Bone marrow (tissue), 2 donors: Measurements from ENCODE around the gene STK24.

Experiments used
- DNase-seq, 2 donors: peaks; one replicate each; lab custom pipeline; 2025; lab: John Stamatoyannopoulos, UW

Gene STK24

DNA sequence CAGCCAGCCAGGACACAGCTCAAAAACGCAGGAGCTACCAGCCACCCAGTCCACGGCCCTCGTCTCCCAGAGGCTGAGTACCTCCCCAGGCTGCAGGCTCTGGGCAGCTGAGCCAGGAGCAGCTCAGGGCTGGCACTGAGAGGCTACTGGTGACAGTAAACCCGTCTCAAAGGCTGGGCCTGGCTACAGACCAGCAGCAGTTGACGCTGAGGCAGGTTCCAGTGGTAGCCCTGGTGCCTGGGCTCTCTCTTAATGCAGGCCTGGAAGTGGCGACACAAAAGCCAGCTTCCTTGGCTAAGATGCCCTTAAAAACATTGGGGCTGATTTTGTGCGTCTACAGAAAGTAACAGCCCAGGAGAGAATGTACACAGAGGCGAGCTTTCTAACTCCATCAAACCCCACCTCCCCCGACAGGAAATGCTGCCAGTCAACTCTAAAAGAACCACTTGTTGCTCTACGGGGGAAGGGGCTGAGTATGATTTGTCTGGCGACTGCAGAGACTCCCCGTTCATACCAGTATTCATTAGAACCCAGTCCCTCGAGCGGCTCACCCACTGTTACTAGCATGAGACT, 126.3 kb downstream of the STK24 start:
- DNase-seq, result no peak

GRCh38 chr13:98450026-98450425, 126.9 kb downstream of the STK24 start:
- no peak for DNase-seq

GRCh38 chr13:98449273-98449672, 127.6 kb downstream of the STK24 start:
- no peak for DNase-seq

- DNase-seq, result no peak
These were observed 128.3 kb downstream of the STK24 start for GRCh38 chr13:98448642-98448928.

DNA sequence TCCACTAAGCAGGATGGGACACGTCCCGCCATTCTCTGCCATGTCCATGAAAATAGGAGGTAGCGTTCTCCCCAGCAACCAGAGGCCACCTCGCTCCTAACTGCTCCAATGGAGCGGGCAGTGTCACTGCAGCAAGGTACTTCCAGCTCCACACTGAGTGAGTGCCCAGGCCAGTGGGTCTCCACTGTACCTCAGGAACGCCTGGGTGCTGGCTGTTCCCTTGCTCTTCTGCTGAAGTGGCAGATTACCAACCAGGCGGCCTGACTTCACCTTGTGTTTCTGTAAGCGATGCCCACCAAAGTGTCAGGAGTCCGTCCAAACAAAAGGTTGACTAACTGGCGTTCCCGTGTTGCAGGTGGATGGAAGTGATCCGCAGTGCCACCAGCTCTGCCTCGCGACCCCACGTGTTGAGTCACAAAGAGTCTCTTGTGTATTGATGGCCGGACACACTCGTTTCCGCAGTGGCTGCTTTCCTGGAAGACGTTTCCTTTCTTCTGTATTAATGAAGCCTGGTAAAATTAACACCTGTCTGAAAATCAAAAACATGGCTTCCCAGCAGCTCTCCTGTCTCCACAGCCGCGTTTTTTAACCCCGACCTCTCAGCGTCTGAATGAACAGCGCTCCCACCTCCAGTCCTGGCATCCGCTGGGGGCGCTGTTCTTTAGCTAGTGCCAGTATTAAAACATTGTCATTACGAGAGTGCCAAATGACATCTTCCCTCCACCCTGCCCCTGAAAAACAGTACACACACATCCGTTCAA, 128.8 kb downstream of the STK24 start:
- DNase-seq, result no peak

- DNase-seq, result no peak
These were observed 129.8 kb downstream of the STK24 start for GRCh38 chr13:98447130-98447529.

GRCh38 chr13:98446234-98446621, 130.7 kb downstream of the STK24 start:
- no peak for DNase-seq

DNA sequence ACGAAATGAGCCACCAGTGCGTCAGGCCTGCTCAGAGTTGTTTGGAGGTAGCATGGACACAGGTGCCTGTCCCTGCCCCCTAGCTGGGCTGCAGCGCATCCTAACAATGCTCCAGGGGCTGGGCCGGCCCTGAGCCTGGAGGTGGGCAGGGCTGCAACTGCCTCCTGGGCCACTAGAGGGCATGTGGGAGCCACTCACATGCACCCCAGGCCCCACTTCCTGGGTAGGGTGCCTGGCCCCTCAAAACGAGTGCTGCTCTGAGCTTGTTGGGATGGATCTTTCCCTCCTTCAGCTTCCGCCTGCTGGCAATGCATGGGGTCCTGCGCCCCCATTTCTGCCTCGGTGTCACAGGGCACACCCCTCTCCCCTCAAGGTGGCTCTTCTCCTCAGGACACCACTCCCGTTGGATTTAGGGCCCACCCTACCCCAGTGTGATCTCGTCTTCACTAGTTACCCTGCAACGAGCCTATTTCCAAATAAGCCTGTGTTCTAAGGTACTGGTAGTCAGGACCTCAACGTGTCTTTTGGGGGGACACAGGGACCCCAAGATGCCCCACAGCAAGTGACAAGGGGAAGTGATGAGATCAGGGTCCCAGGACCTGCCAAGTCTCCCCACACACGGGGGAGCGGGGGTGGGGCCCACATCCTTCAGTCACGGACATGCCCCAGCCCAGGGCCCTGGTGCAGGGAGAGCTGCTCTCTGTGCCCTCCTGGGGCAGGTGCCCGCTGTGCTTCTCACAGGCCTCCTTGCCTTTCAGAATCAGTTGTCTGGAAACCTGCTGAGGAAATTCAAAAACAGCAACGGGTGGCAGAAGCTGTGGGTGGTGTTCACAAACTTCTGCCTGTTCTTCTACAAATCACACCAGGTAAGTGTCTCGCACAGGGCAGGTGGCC, 131.3 kb downstream of the STK24 start:
- peak; percentile 39 to 50 for DNase-seq

- DNase-seq, result no peak
These were observed 132.5 kb downstream of the STK24 start for GRCh38 chr13:98444381-98444780.

GRCh38 chr13:98443800-98444325, 133.0 kb downstream of the STK24 start:
- DNase-seq, result no peak

- DNase-seq, result no peak
These were observed 133.6 kb downstream of the STK24 start for GRCh38 chr13:98443329-98443728.

- no peak for DNase-seq
These were observed 134.3 kb downstream of the STK24 start for GRCh38 chr13:98442391-98443230.

- DNase-seq, result no peak
These were observed 135.7 kb downstream of the STK24 start for GRCh38 chr13:98441056-98441676.

- no peak for DNase-seq
These were observed 136.4 kb downstream of the STK24 start for GRCh38 chr13:98440390-98441055.

- no peak for DNase-seq
These were observed 137.0 kb downstream of the STK24 start for GRCh38 chr13:98439896-98440295.

DNA sequence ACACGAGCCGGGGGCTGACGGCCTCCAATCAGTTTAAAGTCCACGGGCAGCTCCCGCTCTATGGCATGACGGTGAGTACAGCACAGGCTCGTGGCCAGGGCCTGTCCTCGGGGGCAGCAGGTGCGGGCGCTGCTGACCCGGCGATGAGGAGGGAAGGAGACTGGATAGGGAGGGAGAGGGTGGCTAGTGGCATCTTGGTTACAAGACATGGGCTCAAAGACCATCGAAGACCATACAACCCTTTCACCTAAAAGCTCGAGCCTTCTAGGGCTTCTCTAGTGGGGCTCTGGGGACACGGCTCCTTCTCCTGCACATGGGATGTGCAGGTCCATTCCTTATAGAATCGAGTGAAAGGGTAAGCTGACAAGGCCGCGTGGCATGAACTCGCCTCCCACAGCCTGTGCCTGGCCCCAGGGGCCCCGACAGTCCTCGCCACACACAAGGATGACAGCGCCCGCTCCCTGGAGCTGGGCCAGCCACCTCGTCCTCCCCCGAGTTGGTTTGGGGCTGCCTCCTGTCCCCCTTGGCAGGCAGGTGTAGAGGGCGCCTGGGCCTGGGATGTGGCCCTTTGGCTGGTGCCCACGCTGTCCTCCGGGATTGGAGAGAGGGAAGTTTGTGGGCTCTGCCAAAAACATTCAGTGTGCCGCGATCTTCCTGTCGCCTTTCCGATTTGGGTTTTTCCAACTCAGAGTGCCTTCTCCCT, 137.6 kb downstream of the STK24 start:
- DNase-seq, result no peak

DNA sequence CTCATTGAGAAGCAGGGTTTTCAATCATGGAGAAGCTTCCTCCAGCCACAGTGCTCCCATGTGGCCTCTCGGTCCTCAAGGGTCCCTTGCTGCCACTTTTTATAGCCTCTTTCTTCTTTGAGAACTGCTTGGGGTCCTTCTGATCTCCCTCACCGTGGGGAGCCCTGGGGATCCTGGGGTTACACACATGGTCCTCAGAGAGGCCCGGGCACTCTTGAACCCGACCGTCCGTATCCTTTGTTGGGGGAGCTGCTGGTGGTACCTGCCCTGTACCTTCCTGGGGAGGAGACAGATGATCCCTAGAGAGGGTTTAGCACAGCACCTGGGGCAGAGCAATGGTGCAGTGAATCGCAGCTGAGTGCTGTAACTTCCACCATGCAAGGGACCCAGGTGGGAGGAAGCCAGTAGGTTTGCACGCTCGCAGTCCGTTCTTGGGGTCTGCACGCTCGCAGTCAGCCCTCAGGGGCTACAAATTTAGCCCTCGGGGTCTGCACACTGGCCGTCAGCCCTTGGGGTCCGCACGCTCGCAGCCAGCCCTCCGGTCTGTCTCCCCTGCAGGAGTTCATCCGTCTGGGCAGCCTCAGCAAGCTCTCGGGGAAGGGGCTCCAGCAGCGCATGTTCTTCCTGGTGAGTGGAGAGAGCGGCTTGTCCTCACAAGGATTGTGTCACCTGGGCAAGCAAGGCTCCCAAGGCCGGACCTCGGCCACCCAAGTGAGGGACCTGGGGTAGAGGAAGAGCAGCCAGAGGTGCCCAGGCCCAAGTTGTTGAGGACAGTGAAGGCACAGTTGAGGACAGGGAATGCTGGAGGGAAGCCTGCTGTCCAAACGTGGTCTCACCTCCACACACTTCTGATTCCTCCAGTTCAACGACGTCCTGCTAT, 138.4 kb downstream of the STK24 start:
- no peak for DNase-seq

DNA sequence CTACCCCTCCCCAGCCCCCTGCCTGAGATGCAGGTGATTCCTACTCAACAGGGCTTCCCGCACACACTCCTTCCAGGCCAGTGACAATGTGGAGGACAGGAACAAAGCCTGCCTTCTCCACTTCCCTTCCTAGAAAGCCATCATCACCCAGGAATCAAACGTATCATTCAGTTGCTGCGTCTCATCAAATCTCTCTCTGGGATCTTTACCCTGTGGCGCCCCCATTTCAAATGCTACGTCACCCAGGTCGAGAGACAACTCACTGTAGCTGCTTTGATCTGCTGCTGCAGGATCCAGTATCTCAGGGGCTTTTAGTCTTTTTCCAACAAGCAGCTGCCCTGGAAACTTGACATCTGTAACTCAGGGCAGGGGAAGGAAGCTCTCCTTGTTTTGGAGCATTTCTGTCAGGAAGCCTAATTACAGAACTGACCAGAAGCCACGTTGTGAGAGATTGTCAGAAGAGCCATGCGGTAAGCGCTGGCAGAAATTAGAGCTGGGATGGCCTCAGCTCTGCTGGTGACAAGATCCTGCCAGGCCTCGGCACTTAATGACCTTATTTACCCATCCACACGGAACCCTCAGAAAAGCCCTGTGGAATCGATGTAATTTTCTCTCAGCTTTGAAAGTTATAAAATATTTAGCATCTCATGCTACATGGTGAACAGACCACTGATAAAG, 140.5 kb downstream of the STK24 start:
- no peak for DNase-seq

DNA sequence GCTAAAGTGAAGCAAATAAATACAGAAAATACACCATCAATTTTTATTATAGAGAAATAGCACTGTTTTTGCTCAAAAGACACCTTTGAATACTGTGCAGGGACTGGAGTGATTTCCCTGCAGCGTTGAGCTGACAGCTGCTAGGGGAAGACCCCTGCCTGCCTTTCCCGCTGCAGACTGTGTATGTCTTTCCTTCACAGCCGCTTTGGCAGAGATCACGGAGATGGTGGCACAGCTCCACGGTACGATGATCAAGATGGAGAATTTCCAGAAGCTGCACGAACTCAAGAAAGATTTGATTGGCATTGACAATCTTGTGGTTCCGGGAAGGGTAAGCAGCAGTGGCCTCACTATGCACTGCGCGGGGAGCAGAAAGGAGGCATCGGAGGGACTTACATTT, 141.5 kb downstream of the STK24 start:
- no peak for DNase-seq
